Loucy (cell line): ENCODE results near the gene SUGP1.

Experiments
- EZH2phosphoT487 ChIP-seq: fragments of 200-600 bp; IDR thresholded peaks from 2 replicates; pipeline ENCODE4 v1.6.1; 2018; ENCODE audit warnings: antibody characterized with exemption, mild to moderate bottlenecking, moderate library complexity, borderline replicate concordance
- TF ChIP-seq, protein P1 (sequence below): fragments of 200-600 bp; sonication (generic); conservative IDR thresholded peaks from 2 replicates; pipeline ENCODE4 v1.5.1; 2014; ENCODE audit warnings: mild to moderate bottlenecking, antibody characterized with exemption, low read length

DNA sequence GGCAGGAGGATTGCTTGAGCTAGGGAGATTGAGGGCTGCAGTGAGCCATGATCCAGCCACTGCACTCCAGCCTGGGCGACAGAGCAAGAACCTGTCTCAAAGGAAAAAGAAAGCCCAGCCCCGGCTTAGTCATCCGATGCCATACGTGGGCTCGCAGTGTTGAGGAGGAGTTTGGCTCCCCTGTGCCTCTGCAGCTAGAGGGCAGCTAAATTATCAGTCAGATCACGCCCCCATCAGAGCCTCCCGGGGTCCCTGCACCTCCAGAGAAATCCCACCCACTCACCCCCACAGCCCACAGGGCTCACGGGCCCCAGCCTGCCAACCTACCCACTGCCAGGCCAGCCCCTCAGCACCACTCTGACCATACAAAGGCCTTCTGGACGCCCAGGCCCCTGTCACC lies 28.0 kb upstream of the SUGP1 start:
- TF ChIP-seq, protein P1, sequence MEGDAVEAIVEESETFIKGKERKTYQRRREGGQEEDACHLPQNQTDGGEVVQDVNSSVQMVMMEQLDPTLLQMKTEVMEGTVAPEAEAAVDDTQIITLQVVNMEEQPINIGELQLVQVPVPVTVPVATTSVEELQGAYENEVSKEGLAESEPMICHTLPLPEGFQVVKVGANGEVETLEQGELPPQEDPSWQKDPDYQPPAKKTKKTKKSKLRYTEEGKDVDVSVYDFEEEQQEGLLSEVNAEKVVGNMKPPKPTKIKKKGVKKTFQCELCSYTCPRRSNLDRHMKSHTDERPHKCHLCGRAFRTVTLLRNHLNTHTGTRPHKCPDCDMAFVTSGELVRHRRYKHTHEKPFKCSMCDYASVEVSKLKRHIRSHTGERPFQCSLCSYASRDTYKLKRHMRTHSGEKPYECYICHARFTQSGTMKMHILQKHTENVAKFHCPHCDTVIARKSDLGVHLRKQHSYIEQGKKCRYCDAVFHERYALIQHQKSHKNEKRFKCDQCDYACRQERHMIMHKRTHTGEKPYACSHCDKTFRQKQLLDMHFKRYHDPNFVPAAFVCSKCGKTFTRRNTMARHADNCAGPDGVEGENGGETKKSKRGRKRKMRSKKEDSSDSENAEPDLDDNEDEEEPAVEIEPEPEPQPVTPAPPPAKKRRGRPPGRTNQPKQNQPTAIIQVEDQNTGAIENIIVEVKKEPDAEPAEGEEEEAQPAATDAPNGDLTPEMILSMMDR: no peak
- TF ChIP-seq EZH2phosphoT487: no peak
